ENCODE data around the gene RENBP.

DNA sequence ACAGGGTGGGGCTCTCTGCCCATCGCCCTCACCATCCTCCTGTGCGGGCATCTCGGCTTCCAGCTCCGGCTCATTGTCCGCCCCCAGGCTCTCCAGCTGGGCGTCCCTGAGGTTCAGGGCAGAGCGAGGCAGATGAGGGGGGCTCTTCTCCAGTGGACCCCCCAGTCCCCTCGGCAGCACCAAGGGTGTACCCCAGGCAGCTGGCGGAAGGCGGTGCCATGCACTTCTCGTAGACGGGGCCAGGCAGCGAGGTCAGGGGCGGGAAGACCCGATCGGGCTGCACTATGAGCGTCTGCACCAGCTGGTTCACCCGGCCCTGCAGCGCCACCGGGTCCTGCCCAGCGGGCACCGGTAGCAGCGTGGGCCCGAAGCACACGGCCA, 34.5 kb downstream of the RENBP start:
- TF ChIP-seq TAF1 (IDR thresholded peaks at IDR 0.05; ENCODE audit: borderline replicate concordance, insufficient read depth, low read length) (no peak), POLR2AphosphoS5 (IDR thresholded peaks at IDR 0.05; ENCODE audit: low read depth, low read length) (no peak), SIN3A (IDR thresholded peaks at IDR 0.05; ENCODE audit: borderline replicate concordance, insufficient read depth, low read length) (no peak)

Measured in PFSK-1 (cell line).